B cell (primary cell): ENCODE data around the gene SPTY2D1. TPM values are rescaled to one million over a fixed set of nuclear protein-coding genes. Genes with fewer than 3 reads are reported as not detected.
A peak's percentile ranks its signal among the peaks of the same experiment; 100 is the strongest.

Experiments
- ATAC-seq: fragments of 200-7000 bp; cut with Tn5 transposase; one replicate; pipeline ENCODE4 v1.10.0; 2021; ENCODE audit warnings: low read depth, mild to moderate bottlenecking, moderate number of reproducible peaks, moderate library complexity
- CTCF ChIA-PET: fragments of 350-600 bp; sonication (Branson Sonifier 250); formaldehyde crosslinking; loops from one replicate; lab custom pipeline; 2021; ENCODE audit warnings: antibody characterized with exemption, inconsistent platforms; lab: Charles Lee
- POLR2A ChIA-PET: fragments of 350-600 bp; sonication (Branson Sonifier 250); formaldehyde crosslinking; loops from one replicate; lab custom pipeline; 2021; ENCODE audit warnings: antibody characterized with exemption; lab: Charles Lee
- DNase-seq: peaks from one replicate; pipeline ENCODE4 v3.0.0; 2013
- H2AFZ ChIP-seq: 2 replicates; pipeline ENCODE4 v1.6.1; 2012; ENCODE audit warnings: mild to moderate bottlenecking, low read depth, low read length; ENCODE audit not compliant: insufficient read depth, poor library complexity, severe bottlenecking
- H3K27ac ChIP-seq, 2 donors: 1 replicate in 1 of 2; 2 replicates in 1 of 2; pipeline ENCODE4 v1.5.1; 2012 to 2013; ENCODE audit warnings: low read length in 2 of 2, mild to moderate bottlenecking in 2 of 2, moderate library complexity in 1 of 2
- H3K27me3 ChIP-seq, 4 experiments: fragments of 200-600 bp in 1 of 4; sonication (generic) in 1 of 4; replicated peaks in 1 of 4; 1 replicate in 2 of 4; 2 replicates in 2 of 4; pipeline versions ENCODE4 v1.6.1 to v1.7.0; 2013 to 2016; ENCODE audit warnings: low read length in 3 of 4, mild to moderate bottlenecking in 2 of 4, mixed read lengths in 1 of 4, moderate library complexity in 1 of 4; ENCODE audit not compliant: insufficient read depth in 4 of 4, control insufficient read depth in 3 of 4; ENCODE audit errors: control extremely low read depth in 1 of 4
- H3K36me3 ChIP-seq, 2 experiments: replicated peaks in 1 of 2; 1 replicate in 1 of 2; 2 replicates in 1 of 2; pipeline versions ENCODE4 v1.6.1 to v1.7.1; 2013; ENCODE audit warnings: low read length in 1 of 2; ENCODE audit not compliant: insufficient read depth in 2 of 2, control insufficient read depth in 1 of 2; ENCODE audit errors: control extremely low read depth in 1 of 2, extremely low read depth in 1 of 2
- H3K4me1 ChIP-seq, 2 donors: fragments of 200-600 bp in 1 of 2; sonication (generic) in 1 of 2; 1 replicate in 1 of 2; 2 replicates in 1 of 2; pipeline versions ENCODE4 v1.5.1 to v1.6.1; 2013 to 2017; ENCODE audit warnings: low read length in 2 of 2; ENCODE audit not compliant: control insufficient read depth in 2 of 2, insufficient read depth in 2 of 2
- H3K4me2 ChIP-seq: replicated peaks from 2 replicates; pipeline ENCODE3; 2012; ENCODE audit warnings: mild to moderate bottlenecking, low read depth, low read length; ENCODE audit not compliant: poor library complexity, severe bottlenecking
- H3K4me3 ChIP-seq, 5 experiments: fragments of 200-600 bp in 1 of 5; sonication (generic) in 1 of 5; 1 replicate in 3 of 5; 2 replicates in 2 of 5; pipeline versions ENCODE4 v1.5.1 to v1.7.0; 2011 to 2016; ENCODE audit warnings: low read length in 4 of 5, mild to moderate bottlenecking in 4 of 5, low read depth in 2 of 5, control low read depth in 1 of 5, moderate library complexity in 1 of 5; ENCODE audit not compliant: insufficient read depth in 1 of 5; ENCODE audit errors: control extremely low read depth in 1 of 5, extremely low read depth in 1 of 5
- H3K79me2 ChIP-seq: fragments of 200-600 bp; sonication (generic); one replicate; pipeline ENCODE4 v1.6.0; 2016; ENCODE audit warnings: low read length; ENCODE audit not compliant: control insufficient read depth, insufficient read depth
- H3K9ac ChIP-seq: fragments of 200-600 bp; sonication (generic); 2 replicates; pipeline ENCODE4 v1.6.1; 2017; ENCODE audit warnings: mild to moderate bottlenecking, low read length, moderate library complexity
- H3K9me3 ChIP-seq, 3 donors: one replicate each; pipeline versions ENCODE4 v1.6.1 to v1.7.1; 2013; ENCODE audit warnings: low read length in 2 of 3; ENCODE audit not compliant: control insufficient read depth in 2 of 3, insufficient read depth in 1 of 3; ENCODE audit errors: control extremely low read depth in 1 of 3
- H4K20me1 ChIP-seq: 2 replicates; pipeline ENCODE4 v1.6.0; 2012; ENCODE audit warnings: mild to moderate bottlenecking, low read length; ENCODE audit not compliant: insufficient read depth, control insufficient read depth, poor library complexity, severe bottlenecking
- H3K27ac Mint-ChIP-seq: one replicate; pipeline ENCODE4 v1.8.0; 2021; ENCODE audit warnings: mixed read lengths
- H3K27me3 Mint-ChIP-seq: one replicate; pipeline ENCODE4 v1.8.0; 2021; ENCODE audit warnings: mixed read lengths
- H3K4me1 Mint-ChIP-seq: one replicate; pipeline ENCODE4 v1.8.0; 2021; ENCODE audit warnings: mixed read lengths
- H3K4me3 Mint-ChIP-seq: one replicate; pipeline ENCODE4 v1.8.0; 2021; ENCODE audit warnings: mixed read lengths
- H3K9me3 Mint-ChIP-seq: one replicate; pipeline ENCODE4 v1.8.0; 2022; ENCODE audit warnings: mixed read lengths; ENCODE audit not compliant: insufficient read depth
- EZH2 ChIP-seq: IDR thresholded peaks from 2 replicates; pipeline ENCODE4 v1.6.1; 2012; ENCODE audit warnings: borderline replicate concordance, low read depth, mild to moderate bottlenecking, moderate library complexity, low read length; ENCODE audit not compliant: insufficient read depth, poor library complexity, severe bottlenecking
- WGBS: methylation state at CpG from one replicate; pipeline ENCODE4 v1.1.5; 2013; ENCODE audit warnings: missing lambda C conversion rate; ENCODE audit not compliant: insufficient coverage; 5-methylcytosine and 5-hydroxymethylcytosine counted together
- intact Hi-C: fragments of 100-400 bp; cut with micrococcal nuclease; formaldehyde crosslinking; loops from one replicate; pipeline ENCODE4 v1.10.0; 2022
- polyA plus RNA-seq: library from polyadenylated mRNA; depleted of rRNA; stranded (reverse); fragments of >200 nt; gene quantifications from 2 replicates; pipeline ENCODE4 v1.2.3, GENCODE V29; 2012
- total RNA-seq, 2 donors: library from RNA; stranded (reverse); fragments of 120-200 nt in 1 of 2; gene quantifications; 1 replicate in 1 of 2; 2 replicates in 1 of 2; pipeline versions ENCODE4 v1.2.3 to v1.2.4, GENCODE V29; 2013 to 2022
- TF ChIP-seq, protein P1 (sequence below): fragments of 200-600 bp; IDR thresholded peaks from one replicate; pipeline ENCODE4 v1.8.0; 2022; ENCODE audit warnings: antibody characterized with exemption, mild to moderate bottlenecking

SPTY2D1 gene
- total and polyA plus RNA-seq, 2 donors (not counting 1 experiment from before 2014, with no cell fraction given) = 4.7 to 17.8 TPM

DNA sequence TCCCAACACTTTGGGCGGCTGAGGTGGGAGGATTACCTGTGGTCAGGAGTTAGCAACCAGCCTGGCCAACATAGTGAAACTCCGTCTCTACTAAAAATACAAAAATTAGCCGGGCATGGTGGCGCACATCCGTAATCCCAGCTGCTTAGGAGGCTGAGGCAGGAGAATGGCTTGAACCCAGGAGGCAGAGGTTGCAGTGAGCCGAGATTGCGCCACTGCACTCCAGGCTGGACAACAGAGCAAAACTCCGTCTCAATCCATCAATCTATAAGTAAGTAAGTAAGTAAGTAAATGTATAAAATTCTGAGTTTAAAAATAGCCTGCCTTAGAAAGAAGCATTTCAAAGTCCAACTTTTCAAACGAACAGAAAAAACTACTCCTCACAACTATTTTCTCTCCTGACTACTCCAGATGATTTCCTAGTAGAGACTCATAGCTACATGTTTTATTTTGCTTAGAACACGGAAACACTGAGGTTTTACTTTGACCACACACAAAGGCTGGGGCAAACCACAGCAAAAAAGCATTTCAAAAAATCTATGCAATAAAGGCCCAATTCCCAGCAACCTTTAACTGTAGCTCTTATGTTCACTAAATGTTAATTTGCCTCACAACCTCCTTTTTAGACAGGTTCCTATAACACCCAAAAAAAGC lies 16.3 kb downstream of the SPTY2D1 start:
- Histone ChIP-seq H3K36me3 (peaks cover 0 to 27% of the 10 kb centered on the region in 2 experiments), H3K27me3 (no peaks in the 10 kb centered on the region), H4K20me1 (peaks cover 55% of the 10 kb centered on the region), H3K4me2 (no peak overlapping the region), H3K27ac (no peak overlapping the region), H3K9me3 (peaks cover 0 to 5% (median 0%) of the 10 kb centered on the region in 3 donors), H3K4me1 (peaks cover 5 to 7% of the 10 kb centered on the region in 2 donors), H3K4me3 (no peak overlapping the region), H3K9ac (no peak overlapping the region), H3K79me2 (peaks cover 58% of the 10 kb centered on the region), H2AFZ (no peak overlapping the region)
- TF ChIP-seq EZH2 = no peak
- TF ChIP-seq, protein P1, sequence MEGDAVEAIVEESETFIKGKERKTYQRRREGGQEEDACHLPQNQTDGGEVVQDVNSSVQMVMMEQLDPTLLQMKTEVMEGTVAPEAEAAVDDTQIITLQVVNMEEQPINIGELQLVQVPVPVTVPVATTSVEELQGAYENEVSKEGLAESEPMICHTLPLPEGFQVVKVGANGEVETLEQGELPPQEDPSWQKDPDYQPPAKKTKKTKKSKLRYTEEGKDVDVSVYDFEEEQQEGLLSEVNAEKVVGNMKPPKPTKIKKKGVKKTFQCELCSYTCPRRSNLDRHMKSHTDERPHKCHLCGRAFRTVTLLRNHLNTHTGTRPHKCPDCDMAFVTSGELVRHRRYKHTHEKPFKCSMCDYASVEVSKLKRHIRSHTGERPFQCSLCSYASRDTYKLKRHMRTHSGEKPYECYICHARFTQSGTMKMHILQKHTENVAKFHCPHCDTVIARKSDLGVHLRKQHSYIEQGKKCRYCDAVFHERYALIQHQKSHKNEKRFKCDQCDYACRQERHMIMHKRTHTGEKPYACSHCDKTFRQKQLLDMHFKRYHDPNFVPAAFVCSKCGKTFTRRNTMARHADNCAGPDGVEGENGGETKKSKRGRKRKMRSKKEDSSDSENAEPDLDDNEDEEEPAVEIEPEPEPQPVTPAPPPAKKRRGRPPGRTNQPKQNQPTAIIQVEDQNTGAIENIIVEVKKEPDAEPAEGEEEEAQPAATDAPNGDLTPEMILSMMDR = no peak
- DNase-seq (no peak), ATAC-seq (no peak)
- intact Hi-C loops = no loop called here
- no peaks in the 10 kb centered on the region for H3K9me3 Mint-ChIP-seq
- WGBS = 6% methylated on average over 2 of the region's 10 CpGs
- H3K27ac Mint-ChIP-seq = no peak overlapping the region
- POLR2A ChIA-PET = no interaction called here
- no peak overlapping the region for H3K4me3 Mint-ChIP-seq
- H3K27me3 Mint-ChIP-seq = no peaks in the 10 kb centered on the region
- peaks cover 30% of the 10 kb centered on the region for H3K4me1 Mint-ChIP-seq
- CTCF ChIA-PET = interaction anchor here (0.7 kb wide), 1 partner anchor 12 kb away, joined by 3 read pairs; no protein-coding TSS in a partner anchor

DNA sequence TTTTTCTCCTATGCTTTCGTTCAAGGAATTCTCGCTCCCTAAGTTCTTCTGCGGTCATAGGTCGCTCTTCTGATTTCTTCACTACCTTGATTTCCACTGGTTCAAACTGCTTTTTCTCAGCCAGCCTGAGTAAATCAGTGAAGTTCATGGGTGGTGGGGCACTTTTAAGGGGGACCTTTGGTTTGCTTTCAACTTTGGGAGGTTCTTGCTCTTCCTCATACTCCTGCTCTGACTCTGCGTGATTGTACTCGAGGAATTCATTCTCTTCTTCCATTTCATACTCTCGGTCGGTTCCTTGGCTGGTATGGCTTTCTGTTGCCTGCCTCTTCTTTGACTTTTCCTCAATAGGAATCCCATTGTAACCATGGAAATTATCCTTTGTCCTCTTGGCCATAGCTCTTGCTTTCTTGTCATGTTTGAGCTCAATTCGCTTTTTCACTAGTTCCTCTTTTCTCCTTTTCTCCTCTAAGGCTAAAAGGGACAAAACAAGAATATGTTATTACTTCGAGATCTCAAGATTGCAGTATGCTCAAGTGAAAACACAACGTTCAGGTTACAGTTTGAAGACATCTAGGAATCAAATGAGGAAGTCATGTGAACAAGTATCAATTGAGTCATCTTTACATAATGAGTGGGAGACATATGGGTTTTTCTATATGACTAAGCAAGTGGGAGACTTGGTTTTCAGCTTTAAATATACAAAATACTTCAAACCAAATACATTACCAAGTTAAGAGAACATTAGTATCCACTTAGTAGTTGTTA lies 18.3 kb downstream of the SPTY2D1 start:
- 54% methylated on average over 4 of the region's 11 CpGs for WGBS
- H3K27me3 Mint-ChIP-seq = no peaks in the 10 kb centered on the region
- Histone ChIP-seq H3K4me3 (no peak overlapping the region), H3K36me3 (peaks cover 0 to 40% of the 10 kb centered on the region in 2 experiments), H3K4me2 (no peak overlapping the region), H3K27ac (no peak overlapping the region), H3K4me1 (peaks cover 5 to 7% of the 10 kb centered on the region in 2 donors), H2AFZ (no peak overlapping the region), H3K27me3 (no peaks in the 10 kb centered on the region), H4K20me1 (peaks cover 44% of the 10 kb centered on the region), H3K9ac (no peak overlapping the region), H3K9me3 (no peaks in the 10 kb centered on the region), H3K79me2 (peaks cover 38% of the 10 kb centered on the region)
- H3K9me3 Mint-ChIP-seq = no peaks in the 10 kb centered on the region
- DNase-seq (peak; percentile 11), ATAC-seq (no peak)
- peaks cover 24% of the 10 kb centered on the region for H3K4me1 Mint-ChIP-seq
- no peak overlapping the region for H3K4me3 Mint-ChIP-seq
- ChIA-PET CTCF (interaction anchor here (0.6 to 1.3 kb wide), 2 partner anchors 15 to 501 kb away, joined by 3 to 4 read pairs; no protein-coding TSS in a partner anchor), POLR2A (no interaction called here)
- intact Hi-C loops = no loop called here
- TF ChIP-seq EZH2 = no peak
- TF ChIP-seq, protein P1 = no peak
- H3K27ac Mint-ChIP-seq = no peak overlapping the region
